ENCODE results near the gene KCNG3.

The KCNG3 gene

DNA sequence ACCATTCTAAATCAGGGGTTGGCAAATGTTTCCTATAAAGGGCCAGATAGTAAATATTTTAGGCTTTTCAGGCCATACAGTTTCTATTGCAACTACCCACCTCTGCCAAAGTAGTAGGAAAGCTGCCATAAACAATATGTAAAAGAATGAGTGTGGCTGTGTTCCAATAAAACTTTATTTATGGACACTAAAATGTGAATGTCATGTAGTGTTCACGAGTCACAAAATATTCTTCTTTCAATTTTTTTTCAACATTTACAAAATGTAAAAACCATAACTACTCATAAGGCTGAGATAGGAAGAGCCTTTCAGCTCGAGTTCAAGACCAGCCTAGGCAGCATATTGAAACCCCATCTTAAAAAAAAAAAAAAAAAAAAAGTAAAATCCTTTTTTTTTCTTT, 13.4 kb downstream of the KCNG3 start:
- FAIRE-seq = no peak

DNA sequence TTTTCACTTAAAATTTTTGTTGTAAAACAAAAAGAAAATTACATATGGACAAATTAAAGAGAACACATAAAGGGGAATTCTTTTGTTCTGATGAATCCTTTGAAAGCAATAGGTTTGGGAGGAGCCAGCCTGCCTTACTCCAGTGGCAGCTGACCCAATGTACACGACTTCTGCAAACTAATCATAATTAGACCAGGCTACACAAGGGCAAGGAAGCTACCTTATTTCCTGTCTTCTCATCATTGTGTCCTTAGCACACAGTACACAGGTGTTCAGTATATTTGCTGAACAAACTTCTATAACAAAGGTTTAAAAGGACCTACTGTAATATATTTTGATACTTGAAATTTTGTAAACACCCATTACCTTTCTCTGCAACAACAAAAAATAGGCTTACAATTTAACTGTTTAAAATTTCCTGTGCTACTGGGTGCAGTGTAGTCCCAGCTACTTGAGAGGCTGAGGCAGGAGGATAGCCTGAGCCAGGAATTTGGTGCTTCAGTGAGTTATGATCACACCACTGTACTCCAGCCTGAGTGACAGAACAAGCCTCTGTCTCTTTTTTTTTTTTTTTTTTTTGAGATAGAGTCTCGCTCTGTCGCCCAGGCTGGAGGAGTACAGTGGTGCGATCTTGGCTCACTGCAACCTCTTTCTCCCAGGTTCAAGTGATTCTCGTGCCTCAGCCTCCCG, 18.9 kb downstream of the KCNG3 start:
- no peak for FAIRE-seq

- FAIRE-seq = no peak
Observed at GRCh38 chr2:42470706-42471105, 23.1 kb downstream of the KCNG3 start.

DNA sequence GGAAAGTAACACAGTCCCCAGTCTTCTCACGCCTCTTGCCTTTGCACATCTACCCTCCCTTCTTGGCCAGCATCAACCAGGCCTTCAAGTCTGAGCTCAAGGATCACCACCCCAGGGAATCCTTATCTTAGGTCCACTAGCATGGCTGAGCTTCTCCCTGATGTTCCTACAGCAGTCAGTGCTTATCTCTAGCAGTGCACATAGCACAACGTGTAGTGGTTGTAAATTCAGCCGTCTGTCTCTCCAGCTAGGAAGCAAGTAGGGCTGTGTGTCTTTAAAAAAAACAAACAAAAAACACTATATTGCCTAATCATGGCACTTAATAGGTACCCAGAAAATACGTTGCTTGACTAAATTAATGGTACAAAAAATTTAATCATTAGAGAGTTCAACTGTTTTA, 29.2 kb downstream of the KCNG3 start:
- no peak for FAIRE-seq

GRCh38 chr2:42463570-42463969, 30.2 kb downstream of the KCNG3 start:
- FAIRE-seq = no peak

DNA sequence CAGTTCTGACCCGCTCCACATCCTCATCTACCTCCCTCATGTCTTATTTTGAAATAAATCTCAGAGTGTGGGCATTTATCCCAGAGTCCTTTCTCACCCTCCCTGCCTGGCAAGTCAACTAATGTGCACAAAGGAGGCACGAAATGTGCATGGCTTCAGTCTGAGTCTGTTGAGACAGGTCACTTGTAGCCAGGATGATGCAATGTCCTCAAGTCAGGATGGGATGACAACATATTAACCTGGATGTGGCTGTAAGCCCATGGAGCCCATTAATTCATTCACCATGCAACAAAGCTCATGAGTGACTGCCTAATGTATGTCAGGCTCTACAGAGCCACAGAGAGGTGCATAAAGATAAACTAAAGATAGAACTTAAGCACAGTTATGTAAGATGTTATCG, 34.5 kb downstream of the KCNG3 start:
- FAIRE-seq = no peak

- no peak for FAIRE-seq
Observed at GRCh38 chr2:42458396-42458795, 35.4 kb downstream of the KCNG3 start.

GRCh38 chr2:42457011-42457410, 36.8 kb downstream of the KCNG3 start:
- no peak for FAIRE-seq

DNA sequence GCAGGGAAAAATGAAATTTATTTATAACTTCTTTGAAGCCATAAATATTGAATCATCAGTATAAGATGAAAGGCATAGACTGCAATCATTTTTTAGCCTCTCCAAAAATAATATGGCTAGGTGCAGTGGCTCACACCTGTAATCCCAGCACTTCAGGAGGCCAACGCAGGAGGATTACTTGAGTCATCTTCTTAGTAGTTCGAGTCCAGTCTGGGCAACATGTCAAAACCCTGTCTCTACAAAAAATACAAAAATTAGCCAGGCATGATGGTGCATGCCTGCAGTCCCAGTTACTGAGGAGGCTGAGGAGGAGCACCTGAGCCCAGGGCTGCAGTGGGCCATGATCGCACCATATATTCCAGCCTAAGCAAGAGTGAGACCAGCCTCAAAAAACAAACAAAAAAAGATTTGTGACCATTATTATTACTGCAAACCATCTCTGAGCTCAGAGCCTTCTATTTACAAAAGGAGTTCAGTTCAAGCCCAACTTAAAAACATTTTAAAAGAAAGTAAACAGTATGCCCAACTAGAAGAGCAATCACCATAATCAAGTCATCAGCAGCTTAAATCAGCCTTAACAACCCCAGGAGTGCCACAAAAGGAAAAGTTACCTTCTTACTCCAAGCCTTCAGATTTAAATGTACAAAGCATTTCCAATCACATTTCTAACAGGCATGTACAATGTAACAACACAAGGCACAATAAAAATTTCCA, 37.5 kb downstream of the KCNG3 start:
- no peak for FAIRE-seq

GRCh38 chr2:42452545-42452944, 41.2 kb downstream of the KCNG3 start:
- no peak for FAIRE-seq

- FAIRE-seq = no peak
Observed at GRCh38 chr2:42450136-42450535, 43.6 kb downstream of the KCNG3 start.

DNA sequence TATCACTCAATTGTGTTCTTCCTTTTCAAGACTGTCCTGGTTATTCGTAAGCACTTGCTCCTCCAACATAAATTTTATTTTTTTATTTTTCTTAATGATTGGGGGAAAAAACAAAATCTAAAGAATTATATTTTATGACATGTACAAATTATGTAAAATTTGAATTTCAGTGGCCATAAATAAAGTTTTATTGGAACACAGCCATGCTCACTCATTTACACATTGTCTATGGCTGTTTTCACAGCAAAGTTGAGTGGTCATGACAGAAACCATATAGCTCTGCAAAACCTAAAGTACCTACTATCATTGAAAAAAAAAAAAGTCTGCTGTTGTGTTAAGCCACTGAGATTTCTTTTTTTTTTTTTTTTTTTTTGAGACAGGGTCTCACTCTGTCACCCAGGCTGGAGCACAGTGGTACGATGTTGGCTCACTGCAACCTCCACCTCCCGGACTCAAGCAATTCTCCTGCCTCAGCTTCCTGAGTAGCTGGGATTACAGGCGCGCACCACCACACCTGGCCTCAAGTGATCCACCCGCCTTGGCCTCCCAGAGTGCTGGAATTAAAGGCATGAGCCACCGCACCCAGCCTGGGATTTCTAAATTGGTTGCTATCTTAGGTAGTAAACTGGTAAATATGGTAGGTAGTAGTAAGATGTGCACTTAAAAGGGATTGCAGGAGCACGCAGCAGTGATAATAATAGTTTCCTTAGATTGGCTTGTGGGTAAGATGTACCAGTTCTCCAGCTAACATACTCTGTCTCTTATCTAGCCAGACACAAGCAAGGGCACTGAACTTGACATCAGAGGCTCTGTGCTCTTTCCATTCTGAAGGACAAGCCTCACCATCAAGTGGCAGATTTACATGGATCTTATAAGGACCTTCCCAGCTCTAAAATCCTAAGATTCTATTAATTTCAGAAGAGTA, 44.4 kb downstream of the KCNG3 start:
- no peak for FAIRE-seq

DNA sequence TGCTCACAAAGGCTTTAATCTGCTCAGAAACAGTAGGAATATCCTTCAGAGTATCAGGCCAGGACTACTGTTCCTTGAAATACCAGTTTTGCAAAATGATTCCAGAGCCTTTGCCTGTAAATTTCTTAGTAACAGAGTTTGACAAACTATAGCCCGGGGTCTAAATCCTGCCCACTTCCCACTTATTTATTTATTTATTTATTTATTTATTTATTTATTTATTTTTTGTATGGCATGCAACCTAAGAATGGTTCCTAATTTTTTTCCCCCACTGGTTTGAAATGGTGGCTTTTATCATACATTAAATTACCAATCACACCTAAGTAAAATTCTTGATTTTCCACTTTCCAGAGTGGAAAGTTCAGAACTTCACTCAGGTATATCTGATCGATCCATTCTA, 45.6 kb downstream of the KCNG3 start:
- FAIRE-seq = no peak

GRCh38 chr2:42446503-42447271, 47.1 kb downstream of the KCNG3 start:
- FAIRE-seq = no peak

- no peak for FAIRE-seq
Observed at GRCh38 chr2:42443718-42444399, 49.9 kb downstream of the KCNG3 start.

- FAIRE-seq = no peak
Observed at GRCh38 chr2:42442774-42443173, 51.0 kb downstream of the KCNG3 start.

GRCh38 chr2:42438685-42439084, 55.1 kb downstream of the KCNG3 start:
- no peak for FAIRE-seq

GRCh38 chr2:42436370-42436769, 57.4 kb downstream of the KCNG3 start:
- FAIRE-seq = no peak

- FAIRE-seq = no peak
Observed at GRCh38 chr2:42435628-42436027, 58.2 kb downstream of the KCNG3 start.

DNA sequence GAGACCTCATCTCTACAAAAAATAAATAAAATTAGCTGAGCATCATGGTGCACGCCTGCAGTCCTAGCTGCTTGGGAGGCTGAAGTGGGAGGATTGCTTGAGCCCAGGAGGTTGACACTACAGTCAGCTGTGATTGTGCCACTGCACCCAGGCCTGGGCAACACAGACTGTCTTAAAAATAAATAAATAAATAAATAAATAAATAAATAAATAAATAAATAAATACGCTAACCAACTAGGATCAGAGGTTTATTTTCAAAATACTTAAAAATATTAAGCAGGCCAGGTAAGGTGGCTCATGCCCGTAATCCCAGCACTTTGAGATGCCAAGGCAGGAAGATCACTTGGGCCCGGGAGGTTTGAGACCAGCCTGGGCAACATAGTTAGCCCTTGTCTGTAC, 63.6 kb downstream of the KCNG3 start:
- FAIRE-seq = no peak

DNA sequence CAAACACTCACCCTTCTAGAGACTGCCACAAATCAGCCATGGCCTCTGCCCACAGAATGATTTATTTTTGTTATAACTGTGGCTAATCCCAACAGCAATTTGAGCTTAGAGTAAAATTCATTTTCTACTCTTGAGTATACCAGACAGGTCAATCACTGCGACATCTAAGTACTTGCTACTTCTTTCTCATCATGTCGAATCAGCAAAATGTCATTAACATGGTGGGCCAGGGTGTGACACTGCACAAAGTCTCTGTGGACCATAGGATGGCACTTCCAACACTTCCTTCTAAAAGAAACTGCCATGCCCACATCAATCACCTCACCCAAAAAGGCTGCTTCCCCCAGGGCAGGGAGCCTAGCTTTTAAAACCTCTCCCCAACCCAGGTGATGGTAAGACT, 64.4 kb downstream of the KCNG3 start:
- no peak for FAIRE-seq

DNA sequence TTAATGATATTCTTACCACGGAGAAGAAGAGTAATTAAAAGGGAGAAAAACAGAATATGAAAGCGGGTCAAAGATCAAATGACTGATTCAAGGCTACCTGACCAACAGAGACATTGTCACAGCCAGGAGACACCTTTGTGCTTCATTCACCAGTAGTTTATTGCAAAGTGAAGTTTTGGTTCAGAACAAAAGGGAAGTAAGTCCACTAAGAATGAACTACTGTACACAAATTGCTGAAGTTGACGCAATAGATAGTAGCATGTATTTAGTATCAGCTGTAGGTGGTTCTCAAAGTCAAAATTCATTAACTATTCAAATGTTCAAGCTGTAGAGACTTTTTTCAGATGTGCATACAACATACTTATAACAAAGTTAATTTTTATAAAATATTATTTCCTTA, 68.1 kb downstream of the KCNG3 start:
- no peak for FAIRE-seq
